HCT116 (cell line): ENCODE results near the gene FAM9A. TPM values are rescaled to one million over a fixed set of nuclear protein-coding genes. Genes with fewer than 3 reads are reported as not detected.

Experiments
- ATAC-seq: fragments of 200-7000 bp; cut with Tn5 transposase; 2 replicates; pipeline ENCODE4 v1.9.1; 2020; ENCODE audit warnings: mild to moderate bottlenecking, moderate library complexity
- BruUV-seq: library from RNA; stranded (reverse); fragments of 400-500 nt; replicated peaks from 2 replicates; lab custom pipeline; 2021; lab: Mats Ljungman, UMichigan
- CTCF ChIA-PET: fragments of 300-600 bp; sonication (Branson Sonifier 250); formaldehyde crosslinking; loops from one replicate; lab custom pipeline; 2021; ENCODE audit warnings: antibody characterized with exemption; lab: Charles Lee
- POLR2A ChIA-PET: fragments of 300-600, 350-600 bp; sonication (Branson Sonifier 250); formaldehyde crosslinking; loops from one replicate; lab custom pipeline; 2021; ENCODE audit warnings: antibody characterized with exemption; lab: Charles Lee
- RAD21 ChIA-PET, 2 experiments: fragments of 300-600 bp; sonication (Branson Sonifier 250); formaldehyde crosslinking; loops; one replicate each; lab custom pipeline; 2023; ENCODE audit warnings: low total read pairs in 2 of 2; ENCODE audit not compliant: uncharacterized antibody in 2 of 2, unreplicated experiment in 2 of 2, low non-redundant PET in 1 of 2; lab: Charles Lee
- DNase-seq: peaks from one replicate; pipeline ENCODE4 v3.0.0-alpha.2; 2010; ENCODE audit warnings: low read depth, low spot score
- H2AFZ ChIP-seq: fragments of 200-600 bp; shearing (Covaris generic), sonication (generic); 2 replicates; pipeline ENCODE4 v1.6.1; 2017; ENCODE audit warnings: low read depth, mixed run types, mixed read lengths, antibody characterized with exemption, low read length; ENCODE audit not compliant: poor library complexity, severe bottlenecking
- H3K27ac ChIP-seq: 2 replicates; pipeline ENCODE4 v1.5.1; 2012; ENCODE audit warnings: low read depth, low read length
- H3K27me3 ChIP-seq: fragments of 200-600 bp; sonication (generic); 2 replicates; pipeline ENCODE4 v1.6.1; 2016; ENCODE audit warnings: mixed run types, low read length, mixed read lengths; ENCODE audit not compliant: insufficient read depth
- H3K36me3 ChIP-seq, 2 experiments: fragments of 200-500 bp in 1 of 2; fragments of 200-600 bp in 1 of 2; sonication (Bioruptor generic) in 1 of 2; sonication (generic) in 1 of 2; 2 replicates each; pipeline versions ENCODE4 v1.5.1 to v1.6.1; 2014 to 2016; ENCODE audit warnings: low read length in 2 of 2, inconsistent platforms in 1 of 2, mixed read lengths in 1 of 2, mixed run types in 1 of 2; ENCODE audit not compliant: insufficient read depth in 2 of 2, control insufficient read depth in 1 of 2
- H3K4me1 ChIP-seq, 2 experiments: fragments of 200-600 bp in 1 of 2; sonication (generic) in 1 of 2; 2 replicates each; pipeline versions ENCODE4 v1.5.1 to v1.6.1; 2012 to 2017; ENCODE audit warnings: low read length in 2 of 2, inconsistent platforms in 1 of 2, mild to moderate bottlenecking in 1 of 2, mixed read lengths in 1 of 2, mixed run types in 1 of 2, moderate library complexity in 1 of 2; ENCODE audit not compliant: insufficient read depth in 2 of 2, control insufficient read depth in 1 of 2
- H3K4me2 ChIP-seq: fragments of 200-600 bp; sonication (generic); 2 replicates; pipeline ENCODE4 v1.6.1; 2017; ENCODE audit warnings: mixed run types, low read length, mixed read lengths
- H3K4me3 ChIP-seq, 2 experiments: fragments of 200-600 bp in 1 of 2; sonication (generic) in 1 of 2; replicated peaks in 1 of 2; 2 replicates each; pipeline ENCODE4 v1.5.1; 2011 to 2016; ENCODE audit warnings: low read length in 2 of 2, control low read depth in 1 of 2, low read depth in 1 of 2, mild to moderate bottlenecking in 1 of 2, mixed read lengths in 1 of 2, mixed run types in 1 of 2
- H3K79me2 ChIP-seq: fragments of 200-600 bp; sonication (generic); 2 replicates; pipeline ENCODE4 v1.6.1; 2017; ENCODE audit warnings: mild to moderate bottlenecking, mixed run types, low read length, moderate library complexity, mixed read lengths; ENCODE audit not compliant: insufficient read depth
- H3K9ac ChIP-seq: fragments of 200-600 bp; sonication (generic); 2 replicates; pipeline ENCODE4 v1.6.1; 2016; ENCODE audit warnings: low read length, mixed read lengths
- H3K9me2 ChIP-seq: fragments of 200-600 bp; sonication (generic), shearing (Covaris generic); 2 replicates; pipeline ENCODE4 v1.6.1; 2017; ENCODE audit warnings: mixed run types, mild to moderate bottlenecking, moderate library complexity; ENCODE audit not compliant: insufficient read depth
- H3K9me3 ChIP-seq, 2 experiments: fragments of 200-500 bp in 1 of 2; fragments of 200-600 bp in 1 of 2; sonication (Bioruptor generic) in 1 of 2; sonication (generic) in 1 of 2; 2 replicates each; pipeline ENCODE4 v1.6.1; 2014 to 2017; ENCODE audit warnings: low read length in 2 of 2, mixed read lengths in 2 of 2, inconsistent platforms in 1 of 2, low read depth in 1 of 2, mild to moderate bottlenecking in 1 of 2, mixed run types in 1 of 2, moderate library complexity in 1 of 2; ENCODE audit not compliant: control insufficient read depth in 1 of 2, insufficient read depth in 1 of 2
- H4K20me1 ChIP-seq: fragments of 200-600 bp; sonication (generic), shearing (Covaris generic); 2 replicates; pipeline ENCODE4 v1.6.1; 2017; ENCODE audit warnings: mixed run types, mild to moderate bottlenecking, moderate library complexity; ENCODE audit not compliant: insufficient read depth
- CTCF ChIP-seq, 3 experiments: fragments of 200-600 bp in 1 of 3; sonication (generic) in 1 of 3; IDR thresholded peaks in 2 of 3; conservative IDR thresholded peaks in 1 of 3; 2 replicates each; pipeline ENCODE4 v1.5.1; 2012 to 2017; ENCODE audit warnings: low read depth in 2 of 3, low read length in 2 of 3, antibody characterized with exemption in 1 of 3, borderline replicate concordance in 1 of 3, control low read depth in 1 of 3, mild to moderate bottlenecking in 1 of 3, mixed read lengths in 1 of 3, mixed run types in 1 of 3, moderate library complexity in 1 of 3; ENCODE audit not compliant: insufficient read depth in 1 of 3
- ELF1 ChIP-seq: IDR thresholded peaks from 2 replicates; pipeline ENCODE4 v1.6.1; 2012; ENCODE audit warnings: low read depth, borderline replicate concordance
- EZH2phosphoT487 ChIP-seq: fragments of 200-600 bp; IDR thresholded peaks from 2 replicates; pipeline ENCODE4 v1.6.1; 2018; ENCODE audit warnings: antibody characterized with exemption, borderline replicate concordance
- POLR2A ChIP-seq: IDR thresholded peaks from 2 replicates; pipeline ENCODE4 v1.7.0; 2011; ENCODE audit warnings: borderline replicate concordance; ENCODE audit not compliant: insufficient read depth, insufficient read length; ENCODE audit errors: extremely low read depth
- POLR2AphosphoS5 ChIP-seq: IDR thresholded peaks from 2 replicates; pipeline ENCODE4 v1.6.1; 2011; ENCODE audit warnings: mild to moderate bottlenecking, low read depth, low read length, moderate library complexity
- RAD21 ChIP-seq: IDR thresholded peaks from 2 replicates; pipeline ENCODE4 v1.6.1; 2012; ENCODE audit warnings: low read depth, mild to moderate bottlenecking
- SP1 ChIP-seq: IDR thresholded peaks from 2 replicates; pipeline ENCODE4 v1.6.1; 2012; ENCODE audit warnings: low read depth
- ZBTB33 ChIP-seq: IDR thresholded peaks from 2 replicates; pipeline ENCODE4 v1.6.1; 2011; ENCODE audit warnings: mild to moderate bottlenecking, low read length, moderate library complexity; ENCODE audit not compliant: insufficient replicate concordance; ENCODE audit errors: extremely low read depth
- intact Hi-C: fragments of 100-400 bp; cut with micrococcal nuclease; formaldehyde crosslinking; loops from 2 replicates; pipeline ENCODE4 v1.10.0; 2022
- total RNA-seq: library from RNA; stranded (reverse); gene quantifications from one replicate; pipeline ENCODE4 v1.2.1, GENCODE V29; 2021; ENCODE audit not compliant: unreplicated experiment

The FAM9A gene
- total RNA-seq, 1 experiment from 2014 or later: not detected

DNA sequence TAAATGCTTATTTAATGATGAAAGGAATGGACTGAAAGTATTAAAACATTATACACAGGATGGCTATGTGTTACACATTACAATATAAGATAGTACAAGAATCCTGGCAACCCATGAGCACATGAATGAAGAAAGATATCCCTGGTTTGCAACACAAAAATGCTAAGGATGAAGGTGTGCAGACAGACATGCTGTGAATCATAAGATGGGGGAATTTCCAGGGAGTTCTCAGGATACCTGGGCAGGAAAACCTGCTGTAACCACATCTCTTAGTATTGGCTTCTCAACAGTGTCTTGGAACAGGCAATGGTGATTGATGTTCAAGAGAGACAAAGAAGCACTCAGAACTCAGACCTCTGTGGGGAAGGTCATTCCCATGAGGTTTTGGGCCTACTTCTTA is 45.4 kb downstream of the FAM9A start:
- Histone ChIP-seq H4K20me1 (no peaks in the 10 kb centered on the region), H3K4me1 (no peaks in the 10 kb centered on the region), H3K4me3 (no peak overlapping the region), H3K9me3 (no peaks in the 10 kb centered on the region), H3K79me2 (no peaks in the 10 kb centered on the region), H3K27ac (no peak overlapping the region), H3K9ac (no peak overlapping the region), H3K36me3 (no peaks in the 10 kb centered on the region), H3K4me2 (no peak overlapping the region), H3K9me2 (no peaks in the 10 kb centered on the region), H3K27me3 (no peaks in the 10 kb centered on the region)
- POLR2A ChIA-PET: no interaction called here
- no peak for ATAC-seq
- RAD21 ChIA-PET: no interaction called here
- no peak for TF ChIP-seq ZBTB33
- TF ChIP-seq, all 23 proteins: peak for 0
- no peak for DNase-seq
- H2AFZ ChIP-seq: no peak overlapping the region
- intact Hi-C loops: no loop called here
- CTCF ChIA-PET: no interaction called here
- no TSS peak for BruUV-seq

- Histone ChIP-seq H3K27me3 (no peaks in the 10 kb centered on the region), H3K9ac (no peak overlapping the region), H3K4me2 (no peak overlapping the region), H3K4me1 (no peaks in the 10 kb centered on the region), H3K9me2 (no peaks in the 10 kb centered on the region), H3K9me3 (no peaks in the 10 kb centered on the region), H3K4me3 (no peak overlapping the region), H4K20me1 (no peaks in the 10 kb centered on the region), H3K79me2 (no peaks in the 10 kb centered on the region), H3K36me3 (no peaks in the 10 kb centered on the region), H3K27ac (no peak overlapping the region), H2AFZ (no peak overlapping the region)
- RAD21 ChIA-PET: no interaction called here
- BruUV-seq: no TSS peak
- no peak for ATAC-seq
- intact Hi-C loops: no loop called here
- CTCF ChIA-PET: no interaction called here
- no peak for DNase-seq
- POLR2A ChIA-PET: no interaction called here
- TF ChIP-seq ELF1: no peak
- no peak for TF ChIP-seq EZH2phosphoT487
- no peak for TF ChIP-seq POLR2A
- TF ChIP-seq SP1: no peak
- TF ChIP-seq CTCF (IDR thresholded peaks at IDR 0.05 in 2 of 3, conservative IDR thresholded peaks at IDR 0.05 in 1 of 3; ENCODE audit: borderline replicate concordance in 1 of 3, insufficient read depth in 1 of 3, low read depth in 2 of 3, low read length in 2 of 3): peak in 2 of 3 experiments; percentile 8 to 16; a peak in 1 of 6 replicates
- no peak for TF ChIP-seq RAD21
- TF ChIP-seq POLR2AphosphoS5: no peak
Measured at GRCh38 chrX:8755116-8755515, 46.1 kb downstream of the FAM9A start.
